Right hindlimb (tissue), 1 donor: ENCODE results near the gene SSRP1.
"Not testable (repeated sequence)": the region's sequence is repeated elsewhere in the genome, so short reads cannot be mapped to it uniquely, and the experiment has no call there.

Experiments used
- DNase-seq: peaks from one replicate; pipeline ENCODE4 v3.0.0-alpha.2; 2018

Gene SSRP1

DNA sequence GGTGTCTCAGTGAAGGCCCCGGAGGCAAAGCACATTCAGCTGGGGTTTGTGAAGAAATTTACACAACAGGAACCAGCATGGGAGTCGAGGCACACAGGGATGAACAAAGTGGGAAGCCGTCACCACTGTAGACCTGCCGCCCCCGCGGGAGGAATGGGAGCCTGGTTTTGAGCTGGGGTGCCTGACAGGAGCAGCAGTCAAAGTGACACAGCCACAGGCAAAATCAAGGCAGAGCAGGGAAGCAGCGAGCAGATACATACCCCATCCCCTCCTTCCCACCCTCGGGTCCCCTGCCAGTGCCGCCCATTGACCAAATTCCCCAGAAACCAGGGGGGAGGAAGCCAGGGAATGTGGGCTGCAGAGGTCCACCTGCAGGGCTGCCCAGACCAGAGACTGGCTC lies 23.3 kb upstream of the SSRP1 start:
- DNase-seq: no peak

DNA sequence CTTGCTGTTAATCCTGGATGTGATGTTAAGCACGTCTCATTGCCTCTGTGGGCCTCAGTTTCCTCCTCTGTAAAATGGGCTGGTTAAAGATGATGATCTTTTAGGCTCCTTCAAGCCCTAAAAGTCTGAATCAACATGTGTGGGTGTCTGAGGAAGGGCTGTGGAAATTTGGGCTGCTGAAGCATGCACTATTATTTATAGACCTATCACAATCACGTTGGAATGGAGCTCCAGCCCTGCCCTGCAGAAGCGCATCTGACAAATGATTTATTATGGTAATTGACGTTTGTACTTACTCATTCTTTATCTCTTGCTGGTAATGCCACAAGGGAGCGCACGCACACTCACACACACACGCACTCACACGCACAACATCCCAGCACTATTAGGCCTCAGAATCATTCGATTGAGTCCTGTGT lies 22.9 kb upstream of the SSRP1 start:
- DNase-seq: no peak

DNA sequence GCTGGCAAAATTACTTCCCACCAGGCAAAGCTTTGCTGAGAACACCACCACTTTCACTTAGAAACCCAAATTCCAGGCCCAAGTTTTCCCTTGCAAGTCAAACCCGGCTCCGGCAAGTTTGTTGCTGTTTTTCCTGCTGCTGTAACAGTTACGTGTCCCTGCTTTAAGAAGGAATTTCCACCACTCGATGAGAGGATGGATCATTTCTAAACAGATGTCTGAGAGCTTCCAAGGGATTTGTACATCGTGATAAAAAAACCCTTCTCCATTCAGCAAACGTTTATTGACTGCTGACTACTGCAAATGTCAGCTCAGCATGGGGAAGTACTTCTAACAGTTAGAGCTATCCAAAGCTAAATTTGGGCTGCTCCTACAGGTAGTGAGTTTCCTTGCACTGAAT lies 22.2 kb upstream of the SSRP1 start:
- no peak for DNase-seq

DNA sequence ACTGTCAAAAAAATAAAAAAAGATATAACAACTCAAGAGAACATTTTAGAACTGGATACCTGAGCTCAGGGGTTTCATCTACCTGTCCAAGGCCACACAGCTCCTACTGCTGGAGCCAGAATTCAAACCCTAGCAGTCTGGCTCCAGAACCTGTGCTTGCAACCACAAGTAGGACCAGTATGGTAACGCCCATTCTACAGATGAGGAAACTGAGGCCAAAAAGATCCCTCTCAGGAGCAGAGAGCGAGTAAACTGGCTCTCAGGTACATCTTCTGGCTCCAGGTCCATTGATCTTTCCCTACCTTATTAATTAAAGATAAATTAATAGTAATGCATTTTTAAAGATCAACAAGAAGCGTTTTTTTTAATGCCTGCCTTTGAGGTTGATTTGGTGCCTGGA lies 21.6 kb upstream of the SSRP1 start:
- no peak for DNase-seq

DNA sequence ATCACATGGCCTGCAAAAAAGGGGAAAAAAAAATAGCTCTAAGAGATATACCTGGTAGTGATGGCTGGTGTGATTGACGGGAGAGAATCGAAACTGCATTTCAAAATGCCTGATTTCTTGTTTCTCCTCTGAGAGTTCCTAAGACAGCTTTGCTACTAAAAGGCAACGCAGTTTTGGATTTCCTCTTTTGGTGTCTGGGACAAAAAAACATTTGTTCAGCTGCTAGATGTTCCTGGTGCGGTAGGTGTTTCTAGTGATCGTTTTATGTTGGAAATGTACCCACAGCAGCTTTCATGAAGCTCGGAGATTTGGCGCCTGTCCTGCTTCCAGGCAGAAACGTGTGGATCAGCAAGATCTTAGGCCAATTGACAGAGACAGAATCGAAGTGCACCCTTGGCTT lies 20.6 kb upstream of the SSRP1 start:
- DNase-seq: no peak

DNA sequence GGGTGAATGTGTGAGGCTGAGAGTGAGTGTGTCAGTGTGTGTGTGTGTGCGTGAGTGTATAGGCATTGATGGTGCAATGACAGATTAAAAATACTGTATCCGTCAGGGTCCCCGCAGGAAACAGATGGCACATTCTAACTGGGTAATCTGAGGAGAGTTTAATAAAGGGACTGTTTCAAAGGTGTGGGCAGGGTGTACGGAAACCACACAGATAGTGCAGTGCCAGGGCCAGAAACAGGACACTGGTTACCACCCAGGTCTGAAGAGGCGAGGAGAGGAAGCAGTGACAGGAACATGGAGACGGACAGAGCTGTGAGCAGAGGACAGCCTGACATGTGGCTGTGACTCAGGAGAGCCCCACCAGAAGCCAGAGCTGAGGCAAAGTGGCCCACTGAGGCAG lies 19.0 kb upstream of the SSRP1 start:
- no peak for DNase-seq

DNA sequence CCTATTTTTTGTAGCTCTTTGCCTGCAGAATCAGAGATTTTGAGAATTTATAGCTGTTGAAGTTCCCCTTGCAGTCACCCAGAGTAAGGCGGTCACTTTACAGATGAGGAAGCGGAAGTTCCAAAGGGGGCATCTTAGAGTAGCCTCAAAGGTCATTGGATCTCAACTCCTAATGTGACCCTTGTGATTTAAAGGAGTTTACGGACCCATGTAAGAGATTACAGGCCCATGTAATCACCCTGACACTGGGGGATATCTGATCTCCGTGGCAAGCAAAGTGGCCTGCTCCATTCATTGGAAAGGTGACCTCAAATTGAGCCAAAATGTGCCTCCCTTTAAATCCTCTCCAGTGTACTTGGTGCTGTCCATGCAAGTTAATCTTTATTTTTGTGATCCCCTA lies 18.2 kb upstream of the SSRP1 start:
- no peak for DNase-seq

DNA sequence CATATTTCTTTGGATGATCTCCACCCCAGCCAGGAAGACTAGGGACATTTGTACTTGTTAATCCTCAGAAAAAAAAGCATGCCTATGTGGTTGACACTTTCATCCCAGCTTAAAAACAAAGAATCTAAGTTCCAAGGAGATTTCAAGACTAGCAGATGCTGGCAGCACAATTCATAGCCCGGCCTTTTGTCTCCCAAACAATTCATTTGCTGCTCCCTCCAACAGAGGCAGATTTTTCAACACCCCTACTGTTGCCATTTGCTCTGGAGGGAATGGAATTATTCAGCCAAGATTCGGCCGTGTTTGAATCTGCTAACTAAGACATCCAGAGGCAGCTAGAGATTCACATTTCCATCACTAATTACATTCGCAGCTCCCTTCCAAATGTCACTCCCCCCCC lies 17.8 kb upstream of the SSRP1 start:
- DNase-seq: no peak

DNA sequence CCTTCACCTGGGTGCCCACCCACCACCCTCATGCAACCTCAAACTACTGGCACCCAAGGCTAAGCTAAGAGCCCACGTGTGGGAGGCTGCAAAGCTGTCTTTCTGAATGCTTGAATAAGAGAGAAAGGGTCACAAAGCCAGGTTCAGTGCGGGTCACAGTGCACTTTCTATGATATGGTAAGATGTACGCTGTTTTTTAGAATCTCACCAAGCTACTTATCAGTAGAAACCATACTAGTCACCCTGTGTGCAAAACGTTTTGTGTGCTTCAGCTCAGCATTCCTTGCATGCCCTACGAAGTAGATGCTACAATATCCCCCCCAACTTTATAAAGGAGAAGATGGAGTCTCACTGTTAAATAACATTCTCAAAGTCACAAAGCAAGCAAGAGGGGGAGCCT lies 17.3 kb upstream of the SSRP1 start:
- DNase-seq: no peak

DNA sequence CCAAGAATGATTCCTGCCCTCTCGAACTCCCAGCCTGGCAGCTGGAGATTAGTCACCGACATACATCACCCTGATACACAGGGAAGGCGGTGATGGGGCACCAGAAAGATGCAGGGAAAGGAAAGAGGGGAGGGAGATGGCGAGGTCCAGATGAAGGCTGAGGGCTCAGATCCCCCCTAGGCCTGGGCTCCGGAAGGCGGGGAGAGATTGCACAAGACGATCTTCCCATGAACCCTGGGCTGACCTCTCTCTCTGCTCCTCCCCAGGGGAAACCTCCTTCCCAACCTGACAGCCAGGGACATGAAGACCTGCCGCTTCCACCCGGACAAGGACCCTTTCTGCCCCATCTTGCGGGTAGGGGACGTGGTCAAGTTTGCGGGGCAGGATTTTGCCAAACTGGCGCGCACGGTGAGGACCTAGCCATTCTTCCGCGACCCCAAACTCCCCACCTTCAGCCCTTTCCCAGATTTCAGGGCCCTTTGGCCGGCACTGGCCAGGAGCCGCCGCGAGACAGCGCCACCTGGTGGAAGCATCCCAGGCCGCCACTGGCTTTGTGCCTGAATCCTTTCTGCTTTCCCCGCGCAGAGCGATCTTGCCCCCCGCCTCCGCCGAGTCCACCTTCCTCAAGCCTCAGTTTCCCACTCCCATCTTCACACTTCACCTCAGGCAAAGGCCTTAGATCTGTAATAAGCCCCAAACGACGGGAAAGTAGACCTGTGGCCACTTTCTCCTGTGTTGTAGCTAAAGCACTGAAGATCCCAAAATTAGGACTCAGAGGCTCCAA lies 14.0 kb upstream of the SSRP1 start:
- DNase-seq: peak; percentile 73

DNA sequence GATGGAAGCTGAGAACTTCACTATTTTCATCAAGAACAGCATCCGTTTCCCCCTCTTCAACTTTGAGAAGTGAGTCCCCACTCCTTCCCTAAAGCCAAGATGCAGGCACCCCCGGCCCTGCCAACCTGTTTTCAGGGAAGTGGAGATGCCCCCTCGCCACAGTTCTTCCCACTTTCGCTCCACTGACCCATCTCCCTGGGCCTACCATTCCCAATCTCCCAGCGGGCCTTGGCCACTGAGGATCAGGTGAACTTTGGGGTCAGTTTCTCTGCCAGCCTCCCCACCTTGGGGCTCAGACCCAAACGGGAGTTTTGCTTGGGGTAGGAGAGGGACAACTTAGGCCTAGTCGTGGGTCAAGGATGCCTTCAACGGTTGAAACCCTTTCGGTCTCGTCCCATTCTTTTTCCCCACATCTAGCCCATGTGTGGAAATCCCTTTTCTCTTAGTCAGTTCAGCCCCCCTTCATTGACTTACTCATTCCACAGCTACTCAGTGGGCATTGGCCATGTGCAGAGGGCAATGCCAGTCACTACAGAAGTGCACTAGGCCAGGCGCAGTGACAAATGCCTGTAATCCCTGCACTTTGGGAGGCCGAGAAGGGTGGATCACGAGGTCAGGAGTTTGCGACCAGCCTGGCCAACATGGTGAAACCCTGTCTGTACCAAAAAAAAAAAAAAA lies 13.1 kb upstream of the SSRP1 start:
- no peak for DNase-seq

DNA sequence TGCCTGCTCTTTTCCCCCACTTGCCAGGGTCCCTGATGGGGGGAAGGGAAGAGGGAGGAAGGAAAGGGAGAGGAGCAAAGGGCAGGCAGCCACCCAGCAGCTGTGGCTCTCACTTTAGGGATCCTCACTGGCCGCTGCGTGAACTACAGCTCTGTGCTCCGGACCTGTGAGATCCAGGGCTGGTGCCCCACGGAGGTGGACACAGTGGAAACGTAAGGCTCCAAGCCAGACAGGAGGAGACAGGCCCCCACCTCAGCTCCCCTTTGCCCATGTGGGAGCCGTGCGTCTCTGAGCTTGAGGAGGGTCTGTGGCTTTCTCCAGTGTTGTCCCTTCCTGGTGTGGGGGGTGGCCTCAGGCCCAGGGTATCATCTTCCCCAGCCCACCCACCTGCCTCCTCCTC lies 12.4 kb upstream of the SSRP1 start:
- DNase-seq: no peak

DNA sequence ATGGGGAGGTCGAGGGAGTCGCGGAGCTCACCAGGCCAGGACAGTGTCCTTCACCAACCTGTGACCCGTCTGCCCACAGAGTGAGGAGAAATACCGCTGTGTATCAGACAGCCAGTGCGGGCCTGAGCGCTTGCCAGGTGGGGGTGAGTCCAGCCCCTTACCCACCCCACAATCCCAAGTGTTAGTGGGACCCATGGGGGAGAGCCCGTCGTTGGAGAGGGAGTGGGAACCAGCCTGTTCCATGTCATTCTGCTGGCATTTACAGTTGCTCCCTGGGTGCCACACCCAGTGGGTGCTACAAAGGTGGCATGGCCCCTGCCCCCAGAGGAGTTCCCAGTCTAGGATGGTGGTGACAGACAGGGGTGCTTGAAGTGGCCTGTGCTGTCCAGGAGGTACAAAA lies 11.6 kb upstream of the SSRP1 start:
- DNase-seq: no peak

DNA sequence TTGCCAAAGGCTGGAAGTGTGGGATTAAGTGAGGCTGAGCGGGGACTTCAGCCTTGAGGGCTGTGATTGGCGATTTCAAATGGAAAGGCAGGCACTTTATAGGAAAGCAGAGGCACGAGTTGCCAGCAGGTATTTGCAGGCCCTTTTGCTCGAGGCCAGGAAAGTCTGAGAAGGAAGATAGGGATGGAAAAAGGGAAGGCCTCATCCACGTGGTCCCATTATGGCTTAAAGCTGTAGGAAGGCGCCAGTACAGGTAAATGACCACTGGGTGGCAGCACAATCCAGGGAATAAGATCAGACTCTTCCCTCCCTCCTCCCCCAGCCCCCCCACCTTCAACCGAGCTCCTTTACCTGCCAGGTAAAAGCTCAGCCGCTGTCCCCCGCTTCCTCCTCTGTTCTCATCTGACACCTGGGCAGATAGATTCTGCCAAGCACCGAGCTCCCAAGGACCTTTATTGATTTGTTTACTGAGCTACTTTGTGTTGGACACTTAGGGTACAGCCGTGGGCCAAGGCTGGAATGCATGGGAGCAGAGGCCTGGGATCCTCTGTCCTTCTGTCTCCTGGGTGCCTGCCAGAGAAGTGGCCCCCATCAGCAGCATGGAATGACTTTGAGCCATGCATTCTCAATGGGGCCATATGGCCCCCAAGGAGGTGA lies 10.0 kb upstream of the SSRP1 start:
- peak; percentile 70 for DNase-seq

DNA sequence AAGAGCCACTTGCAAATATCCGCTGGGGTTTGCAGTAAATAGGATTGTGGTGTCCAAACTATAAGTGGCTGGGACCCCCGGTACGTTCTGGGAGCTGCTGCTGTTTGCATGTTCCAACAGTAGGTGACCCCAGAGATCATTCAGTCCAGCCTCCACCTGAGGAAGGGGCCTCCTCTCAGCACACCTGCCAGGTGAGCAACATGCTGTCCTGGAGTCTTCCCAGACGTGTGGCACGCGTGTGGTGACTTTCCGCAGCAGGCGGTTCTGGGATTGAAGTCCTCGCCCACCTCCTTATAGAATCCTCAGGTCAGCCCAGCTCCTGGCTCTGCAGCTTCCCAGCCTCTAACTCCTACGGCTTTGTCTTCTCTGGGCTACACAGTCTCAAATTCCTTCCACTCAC lies 9.1 kb upstream of the SSRP1 start:
- DNase-seq: no peak

DNA sequence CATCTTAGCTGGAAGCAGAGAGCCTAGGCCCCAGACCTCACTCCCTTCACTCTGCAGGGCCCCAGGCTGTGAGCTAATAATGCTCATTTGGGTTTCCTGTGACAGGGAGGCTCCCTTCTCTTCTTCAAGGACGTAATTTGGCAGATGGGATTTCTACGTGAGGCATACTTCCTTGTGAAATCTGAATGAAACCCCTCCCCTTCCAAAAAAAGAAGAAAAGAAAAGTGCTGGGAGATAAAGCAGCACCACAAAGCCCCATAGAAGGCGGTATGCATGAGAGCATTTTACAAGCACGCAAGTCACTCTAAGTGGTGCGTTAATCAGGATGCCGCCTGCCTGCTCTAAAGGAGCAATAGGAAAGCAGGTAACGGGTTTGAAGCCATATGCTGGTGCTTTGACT lies 8.1 kb upstream of the SSRP1 start:
- no peak for DNase-seq

DNA sequence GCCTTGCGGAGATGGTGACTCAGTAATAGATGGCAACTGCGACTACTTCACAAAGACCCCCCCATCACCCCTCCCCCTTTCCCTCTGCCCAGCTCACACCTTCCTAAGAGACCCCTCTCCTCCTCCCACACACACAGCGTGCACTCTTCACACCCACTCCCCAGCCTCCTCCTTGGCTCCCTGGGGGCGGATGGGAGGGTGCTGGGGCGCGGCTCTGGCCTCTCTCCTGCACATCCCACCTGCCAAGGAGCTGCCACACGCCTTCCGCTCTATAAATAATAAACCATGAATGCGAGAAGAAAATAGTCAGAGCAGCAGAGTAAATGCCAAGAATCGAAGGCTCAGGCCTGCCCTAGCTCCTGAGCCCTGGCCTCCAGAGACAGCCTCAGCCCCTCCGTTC lies 7.0 kb upstream of the SSRP1 start:
- no peak for DNase-seq

DNA sequence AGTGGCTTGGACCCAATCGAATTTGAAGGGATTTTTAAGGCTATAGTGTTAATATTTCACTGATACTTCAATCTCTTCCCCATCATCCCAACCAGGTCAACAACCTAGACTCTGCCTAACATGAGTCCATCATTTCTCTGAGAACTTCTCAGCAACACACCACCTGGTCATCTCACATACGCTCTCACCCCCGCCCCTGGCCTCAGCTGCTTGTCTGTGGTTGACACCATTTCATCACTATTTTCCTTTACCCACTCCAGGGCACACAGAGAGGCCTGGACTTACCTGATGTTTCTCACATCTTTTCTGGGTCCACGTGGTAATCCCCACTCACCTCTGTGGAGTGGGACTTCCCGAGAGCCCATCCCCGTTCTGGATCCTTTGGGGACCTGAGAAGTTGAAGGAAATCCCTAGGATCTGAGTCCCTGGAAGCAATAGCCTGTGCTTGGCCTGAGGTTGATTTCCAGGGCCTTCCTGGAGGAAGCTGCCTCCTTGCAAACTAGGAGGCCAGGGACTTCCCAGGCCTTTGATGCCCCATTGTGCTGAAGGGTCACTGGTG lies 5.6 kb upstream of the SSRP1 start:
- no peak for DNase-seq

DNA sequence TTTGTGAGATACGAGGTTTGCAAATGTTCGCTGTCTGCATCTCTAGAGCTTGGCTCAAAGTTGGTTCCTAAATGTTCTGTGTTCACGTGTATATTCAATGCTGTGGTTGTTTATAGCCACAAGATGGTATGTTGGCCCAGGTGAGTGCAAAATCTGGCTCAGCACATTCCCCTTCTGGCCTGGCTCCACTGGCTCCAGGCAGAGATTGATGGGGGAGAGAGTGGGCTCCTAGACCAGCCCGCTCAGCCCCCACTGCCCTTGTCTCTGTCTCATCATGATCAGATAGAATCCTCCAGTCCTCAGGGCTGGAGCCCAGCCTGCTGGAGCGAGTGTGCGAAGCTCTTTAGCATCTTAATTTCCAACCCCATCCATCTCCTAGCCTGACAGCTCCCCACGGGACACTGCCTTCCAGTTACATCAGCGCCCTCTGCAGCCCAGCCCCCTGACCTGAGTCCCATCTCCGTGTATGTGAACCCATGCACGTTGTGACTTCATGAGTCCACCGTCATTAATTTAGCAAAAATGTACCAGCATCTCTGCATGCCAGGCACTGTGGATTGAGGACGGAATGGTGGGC lies 4.4 kb upstream of the SSRP1 start:
- DNase-seq: no peak

DNA sequence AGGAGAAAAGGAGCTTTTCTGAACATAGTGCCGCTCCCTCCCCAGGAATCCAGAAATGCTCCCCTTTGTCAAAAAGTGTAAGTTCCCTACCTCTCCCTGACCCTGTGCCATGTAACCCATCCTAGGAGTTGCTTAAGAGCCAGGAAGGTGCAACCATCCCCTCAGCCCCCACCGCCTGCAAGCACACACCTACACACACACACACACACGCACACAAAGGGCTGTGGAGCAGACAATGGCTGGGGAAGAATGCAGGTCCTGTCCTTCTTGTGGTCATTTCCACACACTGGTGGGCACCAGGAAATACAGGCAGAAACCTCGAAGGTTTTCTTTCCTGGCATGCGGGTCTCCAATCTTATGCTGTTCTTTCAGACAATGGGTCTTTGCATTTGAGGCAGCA lies 3.6 kb upstream of the SSRP1 start:
- no peak for DNase-seq

DNA sequence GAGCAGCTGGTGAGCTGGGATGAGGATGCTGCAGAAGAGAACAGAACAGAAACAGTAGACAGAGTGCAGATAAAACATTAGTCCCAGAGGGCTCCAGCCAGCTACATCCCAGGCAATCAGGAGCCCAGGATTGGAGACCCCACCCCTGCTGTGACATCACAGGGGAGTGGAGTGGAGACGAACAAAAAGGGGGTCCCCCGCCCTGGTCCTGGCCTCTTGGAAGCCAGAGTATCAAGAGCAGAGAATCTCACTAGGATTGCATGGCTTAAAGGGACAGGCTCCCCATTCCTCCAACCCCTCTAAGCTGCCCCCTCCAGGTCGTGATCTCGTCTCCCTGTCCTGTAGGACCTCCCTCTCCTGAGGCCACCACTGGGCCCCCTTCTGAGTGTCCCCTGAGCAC lies 2.5 kb upstream of the SSRP1 start, which contains the start of gene P2RX3:
Gene P2RX3, plus strand, starts transcription at position 211 of the 400 bp plus-strand sequence. CDS start 199 bp downstream, outside the sequence.
- DNase-seq: peak; percentile 70

DNA sequence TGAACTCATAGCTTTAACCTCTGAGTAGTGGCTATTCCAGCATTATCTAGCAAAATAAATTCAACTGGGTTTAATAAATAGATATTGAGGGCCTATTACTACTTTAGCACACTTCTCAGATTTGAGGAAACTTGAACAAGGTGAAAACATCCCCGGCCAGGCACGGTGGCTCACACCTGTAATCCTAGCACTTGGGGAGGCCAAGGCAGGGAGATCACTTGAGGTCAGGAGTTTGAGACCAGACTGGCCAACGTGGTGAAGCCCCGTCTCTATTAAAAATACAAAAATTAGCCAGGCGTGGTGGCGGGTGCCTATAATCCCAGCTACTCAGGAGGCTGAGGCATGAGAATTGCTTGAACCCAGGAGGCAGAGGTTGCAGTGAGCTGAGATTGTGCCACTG lies 1.2 kb upstream of the SSRP1 start:
- not testable (repeated sequence) for DNase-seq

DNA sequence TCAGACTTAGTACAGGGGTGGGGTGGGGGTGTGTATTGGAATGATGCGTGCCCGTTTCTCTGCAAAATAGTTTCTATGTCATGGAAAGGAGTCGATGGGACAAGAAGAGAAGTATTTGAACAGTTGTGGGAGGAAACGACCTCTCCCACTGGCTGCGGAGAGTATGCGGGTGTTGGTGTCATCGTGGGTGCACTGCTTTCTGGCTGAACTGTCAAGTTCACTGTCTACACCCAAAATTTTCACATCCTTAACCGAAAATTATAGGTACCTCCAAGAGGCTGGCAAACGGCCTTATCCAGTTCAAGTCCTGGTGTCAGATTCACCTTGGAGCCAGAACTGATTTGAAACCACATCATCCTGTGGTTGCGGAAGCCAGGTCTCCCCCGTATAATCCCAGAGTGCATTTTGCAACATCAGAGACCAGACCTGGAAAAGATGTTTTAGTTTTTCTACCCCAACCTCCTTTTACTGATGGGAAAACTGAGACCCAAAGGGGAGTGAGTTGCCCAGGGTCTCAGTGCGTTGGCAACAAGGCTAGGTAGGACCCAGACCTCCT lies 497 bp upstream of the SSRP1 start:
- no peak for DNase-seq
